ENCODE measurements around the gene GIPC2.

The GIPC2 gene

GRCh38 chr1:78153092-78153736 lies 107.4 kb downstream of the GIPC2 start:
- no peak for DNase-seq

DNA sequence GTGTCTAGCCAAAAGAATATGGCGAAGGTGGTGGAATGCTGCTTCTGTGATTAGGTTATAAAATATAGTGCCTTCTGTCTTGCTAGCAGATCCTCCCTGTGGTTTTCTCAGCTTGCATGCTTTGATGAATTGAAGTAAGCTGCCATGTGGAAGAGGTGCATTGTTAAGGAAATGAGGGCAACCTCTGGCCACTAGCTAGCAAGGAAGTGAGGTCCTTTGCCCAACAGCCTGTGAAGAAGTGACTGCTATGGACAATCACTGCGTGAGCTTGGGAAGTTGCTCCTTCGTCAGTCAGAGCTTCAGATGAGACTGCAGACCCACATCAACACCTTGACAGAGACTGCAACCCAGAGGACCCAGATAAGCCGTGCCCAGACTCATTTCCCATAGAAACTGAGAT lies 109.4 kb downstream of the GIPC2 start:
- DNase-seq: no peak

- DNase-seq: no peak
Measured at GRCh38 chr1:78156805-78157521, 111.2 kb downstream of the GIPC2 start.

GRCh38 chr1:78165816-78166215 lies 120.0 kb downstream of the GIPC2 start:
- DNase-seq: no peak

DNA sequence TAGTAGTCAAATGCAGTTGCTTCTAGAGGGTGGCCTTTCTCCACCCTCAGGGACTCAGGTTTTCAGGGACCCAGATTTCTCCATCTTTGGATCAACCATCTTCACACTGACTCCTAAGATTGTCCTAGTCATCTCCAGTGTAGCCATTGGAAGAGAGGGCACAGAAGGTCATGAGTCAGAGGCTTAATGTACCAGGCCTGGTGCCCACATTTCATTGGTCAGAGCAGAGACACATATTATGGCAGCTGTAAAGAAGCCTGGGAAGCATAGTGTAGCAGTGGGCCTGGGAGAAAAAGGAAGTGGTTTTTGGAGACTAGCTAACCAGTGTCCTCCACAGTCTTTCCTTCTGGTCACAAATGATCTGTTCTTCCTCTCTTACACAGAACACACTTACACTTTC lies 122.5 kb downstream of the GIPC2 start:
- DNase-seq: no peak

DNA sequence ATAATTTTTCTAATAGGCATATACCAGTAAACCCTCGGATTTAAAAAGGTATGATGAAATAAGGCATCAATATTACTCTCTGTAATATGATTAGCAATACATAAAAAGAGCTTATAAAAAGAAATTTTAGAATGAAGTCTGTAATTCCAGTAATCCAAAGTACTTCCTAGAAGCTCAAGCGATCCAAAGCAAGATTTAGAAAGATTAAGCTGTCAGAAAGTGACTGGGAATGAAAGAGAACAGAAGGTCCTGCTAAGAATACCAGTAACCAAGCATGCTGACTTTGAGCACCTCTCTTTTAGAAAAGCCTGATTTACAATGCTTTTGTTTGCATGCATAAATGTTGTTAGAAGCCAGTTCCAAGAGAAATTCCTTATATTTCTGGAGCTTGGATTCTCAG lies 125.1 kb downstream of the GIPC2 start:
- DNase-seq: no peak

DNA sequence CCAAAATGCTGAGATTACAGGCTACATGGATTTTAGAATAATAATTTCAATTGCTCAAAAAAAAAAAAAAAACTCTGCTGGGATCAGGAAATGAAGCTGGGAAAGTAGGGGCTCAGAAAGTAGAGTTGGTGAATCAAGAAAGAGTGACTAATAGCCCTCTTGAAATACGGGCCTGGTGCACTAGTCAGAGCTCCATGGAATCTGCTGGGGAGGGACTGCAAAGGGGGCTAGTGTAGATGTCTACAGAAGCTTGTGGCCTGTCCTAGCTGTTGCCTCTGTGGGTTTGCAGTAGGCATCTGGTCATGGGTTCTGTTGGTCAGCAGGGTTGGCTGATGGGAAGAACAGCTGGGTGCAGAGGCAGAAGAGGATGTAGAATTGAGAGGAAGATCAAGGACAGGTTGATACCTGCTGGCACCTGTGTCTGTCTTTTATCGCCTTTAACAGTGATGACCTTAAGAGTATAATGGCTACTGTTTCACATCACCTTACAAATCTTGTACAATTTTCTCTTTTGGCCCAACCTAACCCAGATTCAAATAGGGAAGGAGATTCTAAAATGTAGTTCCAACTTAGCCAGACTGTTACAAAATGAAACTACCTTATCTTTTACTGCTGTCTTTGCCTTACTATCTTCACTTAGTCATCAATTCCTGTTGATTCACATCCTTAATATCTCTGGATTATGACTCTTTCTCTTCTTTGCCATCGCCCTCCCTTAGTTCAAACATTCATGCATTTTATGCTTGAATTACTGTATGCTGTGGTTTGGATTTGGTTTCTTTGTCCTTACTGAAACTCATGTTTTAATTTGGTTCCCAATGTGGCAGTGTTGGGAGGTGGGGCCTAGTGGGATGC lies 126.2 kb downstream of the GIPC2 start:
- DNase-seq: no peak

DNA sequence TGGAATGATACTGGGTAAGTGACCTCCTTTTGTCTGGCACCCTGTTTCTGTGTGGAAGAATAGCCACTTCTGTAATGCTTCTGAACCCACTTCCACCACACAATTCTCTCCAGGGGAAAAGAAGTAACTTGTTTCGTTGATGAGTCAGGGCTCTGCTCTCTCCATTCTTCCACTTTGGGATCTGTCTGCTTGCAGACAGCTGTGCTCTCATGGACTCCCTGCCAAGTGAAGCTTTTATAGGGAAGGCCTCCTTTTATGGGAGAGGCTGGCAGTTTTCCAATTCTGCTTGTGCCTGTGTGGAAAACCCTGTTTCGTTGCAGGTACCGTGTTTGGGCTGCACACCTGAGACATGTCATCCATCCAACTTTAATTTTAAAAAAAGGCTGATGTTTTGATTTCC lies 130.7 kb downstream of the GIPC2 start:
- peak; percentile 71 for DNase-seq

DNA sequence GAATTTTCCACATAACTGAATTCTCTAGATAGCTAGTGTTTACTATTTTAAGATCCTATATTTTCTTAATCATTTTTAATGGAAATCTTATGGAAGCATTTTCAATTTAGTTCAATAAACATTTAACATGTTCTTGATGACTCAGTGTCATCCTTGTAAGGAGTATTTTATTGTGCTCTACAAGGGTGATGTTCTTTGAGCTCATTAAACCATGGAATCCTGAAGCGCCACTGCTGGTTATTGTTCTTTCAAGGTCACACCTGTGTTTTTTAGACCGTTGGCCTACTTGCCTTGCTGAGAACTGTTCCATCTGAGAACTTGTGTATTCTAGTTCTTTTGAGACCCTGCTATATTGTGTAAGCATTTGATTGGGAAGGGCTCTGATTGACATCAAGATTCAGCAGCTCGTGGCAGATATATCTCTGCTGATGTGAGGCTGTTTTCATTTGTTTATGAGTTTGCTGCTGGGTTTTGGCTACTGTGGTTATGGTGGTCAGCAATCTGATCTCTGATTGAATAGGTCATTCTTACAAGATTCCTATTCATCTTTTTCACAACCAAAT lies 132.0 kb downstream of the GIPC2 start:
- no peak for DNase-seq

DNA sequence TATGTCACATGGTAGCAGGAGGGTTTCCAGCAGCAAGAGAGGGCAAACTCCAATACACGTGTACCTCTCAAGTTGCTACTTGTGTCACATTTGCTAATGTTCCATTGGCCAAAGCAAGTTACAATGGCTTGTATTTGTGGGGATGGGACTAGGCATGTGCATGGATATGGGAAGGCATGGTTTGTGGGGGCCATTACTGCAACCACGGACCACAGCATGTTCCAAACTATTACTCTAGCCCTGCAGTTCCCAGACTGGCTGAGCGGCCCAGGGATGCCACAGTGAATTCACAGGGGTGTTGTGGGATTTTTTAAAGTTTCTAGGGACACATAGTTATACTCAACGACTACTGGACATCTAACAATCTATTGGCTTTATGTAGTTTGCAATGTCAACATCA lies 133.1 kb downstream of the GIPC2 start:
- DNase-seq: no peak

GRCh38 chr1:78184460-78185072 lies 138.8 kb downstream of the GIPC2 start:
- no peak for DNase-seq

Data from NCI-H69 (cell line).